Mucosa of rectum (tissue), 2 donors: ENCODE results near the gene CIAO2A.

Experiments used
- H3K27ac ChIP-seq, 2 donors: one replicate each; pipeline ENCODE4 v1.7.0; 2013; ENCODE audit warnings: inconsistent platforms in 2 of 2, low read depth in 2 of 2, low read length in 2 of 2
- H3K27me3 ChIP-seq, 2 donors: one replicate each; pipeline ENCODE4 v1.7.0; 2013; ENCODE audit warnings: low read length in 2 of 2; ENCODE audit not compliant: control insufficient read depth in 2 of 2, insufficient read depth in 2 of 2
- H3K36me3 ChIP-seq, 2 donors: one replicate each; pipeline ENCODE4 v1.7.0; 2013; ENCODE audit warnings: low read length in 2 of 2; ENCODE audit not compliant: control insufficient read depth in 2 of 2, insufficient read depth in 2 of 2
- H3K4me1 ChIP-seq, 2 donors: one replicate each; pipeline ENCODE4 v1.7.0; 2013; ENCODE audit warnings: low read length in 2 of 2, mild to moderate bottlenecking in 1 of 2; ENCODE audit not compliant: control insufficient read depth in 2 of 2, insufficient read depth in 2 of 2
- H3K4me3 ChIP-seq, 2 donors: one replicate each; pipeline ENCODE4 v1.7.0; 2013; ENCODE audit warnings: low read length in 2 of 2
- H3K9ac ChIP-seq, 2 donors: one replicate each; pipeline ENCODE4 v1.7.0; 2013; ENCODE audit warnings: low read length in 2 of 2, low read depth in 1 of 2, mild to moderate bottlenecking in 1 of 2
- H3K9me3 ChIP-seq, 2 donors: one replicate each; pipeline ENCODE4 v1.7.0; 2013; ENCODE audit warnings: low read length in 2 of 2; ENCODE audit not compliant: control insufficient read depth in 2 of 2
- donor health status: healthy.
- donor health status: Normal muscosa, but diverticular disease.

Gene CIAO2A

DNA sequence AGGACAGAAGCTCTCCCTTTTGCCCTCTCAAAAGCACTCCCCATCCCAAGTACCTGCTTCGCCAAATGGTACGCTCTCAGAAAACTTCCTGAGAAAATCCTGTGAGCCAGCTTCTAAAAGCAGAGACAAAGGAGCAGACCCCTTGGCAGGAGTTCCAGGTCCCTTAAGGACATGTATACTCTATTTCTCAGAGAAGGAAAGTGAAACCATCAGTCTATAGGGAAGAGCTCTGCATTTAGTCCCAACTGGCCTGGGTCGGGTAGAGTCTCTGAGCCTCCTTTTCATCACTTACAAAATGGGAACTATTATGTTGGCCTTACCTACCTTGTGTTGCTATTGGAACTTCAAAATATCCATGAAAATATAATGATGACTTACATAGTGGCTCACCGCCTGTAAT is 67.0 kb downstream of the CIAO2A start:
- Histone ChIP-seq H3K9ac (no peak overlapping the region), H3K4me3 (no peak overlapping the region), H3K27me3 (no peaks in the 10 kb centered on the region), H3K9me3 (no peaks in the 10 kb centered on the region), H3K27ac (no peak overlapping the region), H3K4me1 (peaks cover 24 to 49% of the 10 kb centered on the region in 2 donors), H3K36me3 (no peaks in the 10 kb centered on the region)

DNA sequence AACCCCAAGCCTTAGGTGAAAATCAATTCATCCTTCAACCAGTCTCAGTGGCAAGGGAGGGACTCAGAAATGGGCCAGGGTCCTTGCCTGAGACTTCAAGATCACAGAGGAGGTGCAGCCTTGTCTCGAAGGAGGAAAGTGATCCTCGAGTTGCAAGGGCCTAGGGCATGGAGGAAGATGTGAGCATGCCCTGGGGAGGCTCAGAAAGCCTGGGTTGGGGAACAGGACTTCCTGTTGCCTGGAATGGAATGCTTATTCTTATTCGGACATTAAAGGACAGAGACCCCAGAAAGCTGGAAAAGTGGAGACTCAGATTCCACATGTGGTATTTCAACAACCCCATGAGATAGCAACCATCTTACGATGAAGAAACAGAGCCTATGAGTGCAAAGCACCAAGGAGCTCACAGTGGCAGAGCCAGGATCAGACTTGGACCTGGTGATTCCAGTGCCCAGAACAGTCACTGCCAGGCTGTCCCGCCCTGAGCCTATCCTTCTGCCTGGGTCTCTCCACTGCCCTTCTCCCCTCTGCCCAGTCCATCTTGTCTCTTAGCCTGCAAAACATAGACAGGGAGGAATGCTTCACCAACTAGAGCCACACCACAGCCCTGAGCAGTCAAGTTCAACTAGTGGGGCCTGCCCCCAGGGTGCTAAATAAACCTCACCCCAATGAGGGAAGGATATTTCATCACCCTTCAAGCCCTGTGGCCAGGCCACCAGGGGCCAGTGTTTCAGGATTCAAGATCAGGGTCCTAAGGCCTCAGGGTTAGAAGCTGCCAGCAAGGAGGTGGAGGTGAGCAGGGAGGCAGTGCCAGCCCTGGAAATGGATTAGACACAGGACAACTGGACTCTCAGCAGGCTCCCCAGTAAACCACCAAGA is 69.2 kb downstream of the CIAO2A start:
- Histone ChIP-seq H3K36me3 (peaks cover 0 to 2% of the 10 kb centered on the region in 2 donors), H3K9me3 (no peaks in the 10 kb centered on the region), H3K4me3 (no peak overlapping the region), H3K9ac (no peak overlapping the region), H3K4me1 (peaks cover 31 to 65% of the 10 kb centered on the region in 2 donors), H3K27ac (peak overlapping the region; percentile 71 to 78), H3K27me3 (no peaks in the 10 kb centered on the region)

DNA sequence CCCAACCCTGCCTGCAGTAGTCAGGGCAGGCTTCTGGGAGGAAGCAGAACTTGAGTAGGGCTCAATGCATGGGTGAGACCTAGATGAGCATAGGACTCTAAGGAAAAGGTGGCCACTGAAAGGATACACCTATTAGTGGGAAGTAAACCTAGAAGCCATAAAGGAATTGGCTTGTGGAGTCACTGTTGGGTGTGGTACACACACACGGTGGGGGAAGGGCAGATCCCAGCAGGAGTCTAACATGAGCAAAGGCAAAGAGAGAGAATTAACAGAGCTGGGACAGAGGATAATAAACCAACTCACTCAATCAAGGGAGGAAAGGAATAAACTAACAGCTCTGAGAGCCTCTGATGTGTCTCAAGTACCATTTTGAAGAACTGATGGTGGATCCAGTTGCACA is 70.4 kb downstream of the CIAO2A start:
- peaks cover 31 to 76% of the 10 kb centered on the region in 2 donors for H3K4me1 ChIP-seq
- peak overlapping the region; percentile 78 to 86 for H3K27ac ChIP-seq
- peaks cover 0 to 2% of the 10 kb centered on the region in 2 donors for H3K36me3 ChIP-seq
- no peaks in the 10 kb centered on the region for H3K27me3 ChIP-seq
- H3K9ac ChIP-seq: no peak overlapping the region
- H3K4me3 ChIP-seq: no peak overlapping the region
- H3K9me3 ChIP-seq: no peaks in the 10 kb centered on the region

DNA sequence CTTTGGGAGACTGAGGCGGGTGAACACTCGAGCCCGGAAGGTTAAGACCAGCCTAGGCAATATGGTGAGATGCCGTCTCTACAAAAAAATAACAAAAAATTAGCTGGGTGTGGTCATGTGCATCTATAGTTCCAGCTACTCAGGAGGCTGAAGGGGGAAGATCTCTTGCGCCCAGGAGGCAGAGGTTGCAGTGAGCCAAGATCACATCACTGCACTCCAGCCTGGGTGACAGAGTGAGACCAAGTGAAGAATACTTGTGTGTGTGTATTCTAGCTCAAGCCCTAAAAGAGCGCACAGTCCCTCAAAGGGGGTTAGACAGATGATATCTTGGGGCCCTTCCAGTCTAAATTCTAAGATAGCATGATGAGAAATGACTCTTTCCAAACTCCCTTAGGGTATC is 71.1 kb downstream of the CIAO2A start:
- H3K4me1 ChIP-seq: peaks cover 33 to 77% of the 10 kb centered on the region in 2 donors
- H3K36me3 ChIP-seq: peaks cover 0 to 2% of the 10 kb centered on the region in 2 donors
- H3K27me3 ChIP-seq: no peaks in the 10 kb centered on the region
- peak overlapping the region; percentile 78 to 86 for H3K27ac ChIP-seq
- H3K4me3 ChIP-seq: no peak overlapping the region
- no peaks in the 10 kb centered on the region for H3K9me3 ChIP-seq
- peak overlapping the region in 1 of 2 donors; percentile 15 for H3K9ac ChIP-seq
